IPS-20b (cell line): Measurements from ENCODE around the gene IGFBP1.

Source experiments
- H3K27ac ChIP-seq: one replicate; pipeline ENCODE4 v1.5.1; 2013; ENCODE audit warnings: low read length
- H3K27me3 ChIP-seq: 2 replicates; pipeline ENCODE4 v1.6.1; 2013; ENCODE audit warnings: mild to moderate bottlenecking, low read length, inconsistent platforms; ENCODE audit not compliant: insufficient read depth
- H3K36me3 ChIP-seq: 2 replicates; pipeline ENCODE4 v1.6.1; 2013; ENCODE audit warnings: low read depth, mild to moderate bottlenecking, inconsistent platforms, low read length, moderate library complexity; ENCODE audit not compliant: insufficient read depth
- H3K4me1 ChIP-seq: 2 replicates; pipeline ENCODE4 v1.6.1; 2013; ENCODE audit warnings: mild to moderate bottlenecking, control low read depth, inconsistent platforms, low read length, moderate library complexity; ENCODE audit not compliant: insufficient read depth
- H3K4me3 ChIP-seq: 2 replicates; pipeline ENCODE4 v1.5.1; 2013; ENCODE audit warnings: mild to moderate bottlenecking, low read length, inconsistent platforms
- H3K9ac ChIP-seq: 2 replicates; pipeline ENCODE4 v1.6.1; 2013; ENCODE audit warnings: low read depth, mild to moderate bottlenecking, inconsistent platforms, low read length, moderate library complexity
- H3K9me3 ChIP-seq: 2 replicates; pipeline ENCODE4 v1.6.1; 2013; ENCODE audit warnings: mild to moderate bottlenecking, low read depth, low read length, inconsistent platforms; ENCODE audit not compliant: insufficient read depth

IGFBP1 gene

DNA sequence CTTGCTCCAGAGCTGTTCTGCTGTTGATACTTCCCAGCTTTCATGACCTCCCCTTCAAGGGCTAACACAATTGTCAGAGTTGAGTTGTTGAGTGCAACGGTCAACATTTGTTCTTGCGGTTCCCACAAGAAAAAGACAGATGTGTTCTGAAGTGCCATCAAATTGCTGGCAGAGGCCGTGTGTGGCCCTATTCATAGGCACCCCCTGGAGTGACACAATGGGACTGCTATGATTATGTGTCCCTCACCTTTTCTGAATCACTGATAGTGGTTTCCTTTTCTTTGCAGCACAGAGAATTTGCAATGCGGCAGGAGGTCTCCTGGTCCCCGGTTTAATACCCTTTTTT lies 5.8 kb upstream of the IGFBP1 start:
- Histone ChIP-seq H3K27me3 (peaks cover 17% of the 10 kb centered on the region), H3K27ac (no peak overlapping the region), H3K9ac (no peak overlapping the region), H3K36me3 (no peaks in the 10 kb centered on the region), H3K4me1 (no peaks in the 10 kb centered on the region; the same call in 1 of the 2 replicates), H3K9me3 (peaks cover 20% of the 10 kb centered on the region), H3K4me3 (no peak overlapping the region)

DNA sequence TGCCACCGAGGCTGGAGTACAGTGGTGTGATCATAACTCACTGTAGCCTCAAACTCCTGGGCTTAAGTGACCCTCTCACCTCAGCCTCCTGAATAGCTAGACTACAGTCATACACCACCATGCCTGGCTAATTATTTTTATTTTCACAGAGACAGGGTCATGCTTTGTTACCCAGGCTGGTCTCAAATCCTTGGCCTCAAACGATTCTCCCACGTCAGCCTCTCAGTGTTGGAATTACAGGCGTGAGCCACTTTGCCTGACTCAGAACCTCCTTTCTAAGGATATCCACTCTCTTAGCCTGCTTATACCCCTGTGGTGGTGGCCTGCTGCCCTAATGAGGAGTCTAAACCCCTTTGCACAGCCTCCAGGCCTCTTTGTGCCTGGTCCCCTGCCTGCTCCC lies 4.2 kb upstream of the IGFBP1 start:
- no peak overlapping the region for H3K9ac ChIP-seq
- peaks cover 34% of the 10 kb centered on the region for H3K27me3 ChIP-seq
- peaks cover 3% of the 10 kb centered on the region; the same call in 1 of the 2 replicates for H3K9me3 ChIP-seq
- H3K4me3 ChIP-seq: no peak overlapping the region
- H3K27ac ChIP-seq: no peak overlapping the region
- H3K4me1 ChIP-seq: no peaks in the 10 kb centered on the region; the same call in none of the 2 replicates
- H3K36me3 ChIP-seq: no peaks in the 10 kb centered on the region

DNA sequence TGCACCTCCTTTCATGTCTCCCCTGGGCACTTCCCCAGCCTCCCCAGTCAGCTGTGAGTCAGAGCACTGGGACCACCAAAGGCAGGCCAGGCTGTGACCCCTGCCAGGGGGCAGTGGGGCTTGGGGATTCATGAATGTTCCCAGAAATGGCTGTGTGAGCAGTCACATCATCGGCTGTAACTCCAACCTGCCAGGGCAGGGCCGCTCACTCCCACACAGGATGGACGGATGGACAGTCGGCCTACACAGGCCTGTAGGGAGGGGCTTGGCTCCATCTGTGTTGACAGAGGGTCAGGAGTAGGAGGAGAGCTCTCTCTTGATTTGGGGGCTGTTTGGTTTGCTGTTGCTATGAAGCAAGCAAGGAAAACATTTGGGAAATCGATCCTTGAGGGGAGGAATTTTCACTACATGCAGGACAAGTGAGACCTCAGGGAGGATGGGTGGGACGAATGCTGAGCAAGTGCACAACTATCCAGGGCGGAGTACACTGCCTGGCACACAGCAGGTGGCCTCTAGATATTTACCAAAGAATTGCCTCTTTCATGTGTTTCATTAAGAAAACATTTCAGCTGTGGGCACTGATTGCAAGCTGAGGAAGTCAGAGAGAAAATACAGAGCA lies 2.9 kb upstream of the IGFBP1 start:
- H3K9ac ChIP-seq: no peak overlapping the region
- H3K4me1 ChIP-seq: peaks cover 6% of the 10 kb centered on the region
- H3K27me3 ChIP-seq: peaks cover 46% of the 10 kb centered on the region
- no peak overlapping the region for H3K4me3 ChIP-seq
- no peaks in the 10 kb centered on the region for H3K36me3 ChIP-seq
- no peak overlapping the region for H3K27ac ChIP-seq
- H3K9me3 ChIP-seq: no peaks in the 10 kb centered on the region

DNA sequence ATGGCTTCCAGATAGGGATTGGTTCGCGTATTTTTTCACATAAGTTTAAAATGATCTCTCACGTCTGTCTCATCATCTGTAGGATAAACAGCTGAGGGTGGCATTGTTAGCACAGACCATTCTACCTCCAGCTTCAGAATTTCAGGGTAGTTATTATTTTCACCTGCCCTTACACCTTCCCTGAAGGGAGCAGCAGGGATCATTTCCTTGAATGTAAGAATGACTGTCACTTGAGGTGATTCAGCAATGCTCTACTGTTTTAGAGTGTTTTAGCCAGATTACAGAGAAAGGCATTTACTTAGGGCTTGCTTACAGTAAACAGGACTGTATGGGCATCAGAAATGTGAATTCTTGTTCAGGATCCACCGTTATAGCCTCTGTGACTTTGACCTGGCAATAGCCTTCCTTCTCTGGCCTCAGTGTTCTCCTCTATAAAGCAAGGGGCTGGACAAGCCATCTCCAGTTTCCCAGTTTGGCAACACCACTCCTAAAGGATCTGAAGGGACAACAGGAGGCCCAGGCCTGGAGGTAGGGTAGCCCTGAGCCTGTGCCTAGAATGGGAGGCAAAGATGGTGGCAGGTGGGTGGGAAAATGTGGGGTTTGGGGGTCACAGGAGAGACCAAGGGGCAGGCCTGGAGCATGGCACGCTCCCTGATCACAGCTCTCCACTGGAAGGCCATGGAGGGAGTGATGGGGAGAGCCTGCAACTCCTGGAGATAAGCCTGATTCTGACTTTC lies 1.2 kb upstream of the IGFBP1 start:
- no peak overlapping the region for H3K27ac ChIP-seq
- peaks cover 6% of the 10 kb centered on the region for H3K4me1 ChIP-seq
- no peaks in the 10 kb centered on the region for H3K9me3 ChIP-seq
- H3K4me3 ChIP-seq: no peak overlapping the region
- H3K36me3 ChIP-seq: no peaks in the 10 kb centered on the region
- peaks cover 60% of the 10 kb centered on the region for H3K27me3 ChIP-seq
- no peak overlapping the region for H3K9ac ChIP-seq

DNA sequence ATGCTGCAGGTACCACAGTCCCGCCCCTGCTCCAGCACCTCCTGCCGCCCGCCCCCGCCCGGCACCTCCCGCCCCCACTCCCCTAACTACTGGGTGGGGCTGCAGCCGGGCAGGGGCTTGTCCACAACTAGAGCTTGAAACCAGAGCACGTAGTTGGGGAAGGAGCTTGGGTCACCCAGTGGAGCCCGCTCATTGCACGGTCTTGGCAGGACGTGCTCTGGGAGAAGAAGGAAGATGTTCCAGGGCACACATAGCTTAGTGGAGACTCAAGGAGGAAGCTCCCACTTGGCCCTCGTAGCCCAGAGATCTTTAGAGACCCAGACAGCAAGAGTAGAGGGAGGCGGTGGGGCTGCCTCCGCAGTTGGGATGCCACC lies 692 bp downstream of the IGFBP1 start:
- no peak overlapping the region for H3K9ac ChIP-seq
- H3K36me3 ChIP-seq: no peaks in the 10 kb centered on the region
- peaks cover 71% of the 10 kb centered on the region for H3K27me3 ChIP-seq
- H3K9me3 ChIP-seq: no peaks in the 10 kb centered on the region
- H3K4me3 ChIP-seq: peak overlapping the region; percentile 63; the same call in 1 of the 2 replicates
- H3K4me1 ChIP-seq: peaks cover 6% of the 10 kb centered on the region
- no peak overlapping the region for H3K27ac ChIP-seq

DNA sequence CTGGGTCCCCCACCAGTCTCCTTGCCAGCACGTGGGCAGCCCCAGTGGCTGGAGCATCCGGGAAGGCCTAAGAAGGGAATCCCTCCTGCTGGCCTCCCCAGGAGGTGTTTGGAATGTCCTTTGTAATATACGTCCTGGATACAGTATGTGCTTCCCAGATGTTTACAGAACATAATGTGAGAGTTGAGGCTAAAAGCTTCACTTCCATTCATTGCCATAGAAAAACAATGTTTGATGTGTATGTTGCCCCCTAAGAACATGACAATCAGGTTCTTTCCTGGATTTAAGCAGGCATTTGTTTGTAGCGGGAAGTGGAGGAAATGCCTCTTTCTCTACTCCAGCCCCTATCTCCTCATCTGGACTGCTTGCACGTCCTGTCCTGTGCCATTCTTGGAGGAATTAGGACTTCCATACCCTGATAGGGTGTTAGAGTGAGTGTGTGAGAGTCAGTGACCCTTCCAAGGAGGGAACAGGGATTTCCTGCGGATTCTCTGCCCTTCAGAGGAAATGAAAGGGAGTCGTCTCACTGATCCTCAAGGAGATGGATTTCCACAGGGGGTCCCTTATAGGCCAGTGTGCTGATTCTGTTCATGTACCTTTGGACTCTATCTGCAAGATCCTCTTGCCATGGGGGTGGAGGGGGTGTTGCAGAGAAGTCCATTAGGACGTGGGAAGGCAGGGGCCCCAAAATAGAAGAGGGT lies 1.2 kb downstream of the IGFBP1 start:
- no peak overlapping the region for H3K27ac ChIP-seq
- peaks cover 72% of the 10 kb centered on the region for H3K27me3 ChIP-seq
- peak overlapping the region; percentile 63; the same call in 1 of the 2 replicates for H3K4me3 ChIP-seq
- H3K9ac ChIP-seq: no peak overlapping the region
- H3K36me3 ChIP-seq: no peaks in the 10 kb centered on the region
- H3K9me3 ChIP-seq: no peaks in the 10 kb centered on the region
- H3K4me1 ChIP-seq: peaks cover 6% of the 10 kb centered on the region

DNA sequence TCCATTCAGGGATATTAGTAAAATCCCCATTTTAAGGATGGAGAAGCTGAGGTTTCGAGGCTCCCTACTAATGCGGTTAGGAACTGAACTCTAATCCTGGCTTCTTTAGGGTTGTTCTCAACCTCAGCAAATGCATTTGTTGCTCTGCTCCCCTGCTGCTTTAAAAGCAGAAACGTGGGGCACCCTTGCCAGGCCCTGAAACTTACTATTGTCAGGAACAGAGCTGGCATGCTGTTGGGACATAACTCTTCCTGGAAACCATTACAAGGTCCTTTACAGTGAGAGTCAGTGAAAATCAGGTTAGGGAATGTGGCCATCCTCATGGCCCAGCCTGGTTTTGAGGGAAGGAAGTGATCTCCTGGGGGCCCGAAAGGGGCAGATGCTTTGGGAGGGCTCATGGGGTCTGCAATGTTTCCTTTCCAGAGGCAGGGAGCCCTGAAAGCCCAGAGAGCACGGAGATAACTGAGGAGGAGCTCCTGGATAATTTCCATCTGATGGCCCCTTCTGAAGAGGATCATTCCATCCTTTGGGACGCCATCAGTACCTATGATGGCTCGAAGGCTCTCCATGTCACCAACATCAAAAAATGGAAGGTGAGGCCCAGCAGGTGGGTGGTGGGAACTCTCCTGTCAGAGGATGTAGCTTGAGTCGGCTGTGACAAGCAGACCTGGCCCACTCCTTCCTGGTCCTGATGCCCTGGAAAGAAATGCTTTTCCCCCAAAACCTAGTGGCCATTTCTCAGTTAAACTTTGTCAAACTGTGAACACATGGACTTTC lies 2.0 kb downstream of the IGFBP1 start:
- H3K9ac ChIP-seq: no peak overlapping the region
- H3K27me3 ChIP-seq: peaks cover 72% of the 10 kb centered on the region
- no peaks in the 10 kb centered on the region for H3K9me3 ChIP-seq
- H3K4me3 ChIP-seq: no peak overlapping the region
- H3K36me3 ChIP-seq: no peaks in the 10 kb centered on the region
- H3K4me1 ChIP-seq: peaks cover 6% of the 10 kb centered on the region
- no peak overlapping the region for H3K27ac ChIP-seq

DNA sequence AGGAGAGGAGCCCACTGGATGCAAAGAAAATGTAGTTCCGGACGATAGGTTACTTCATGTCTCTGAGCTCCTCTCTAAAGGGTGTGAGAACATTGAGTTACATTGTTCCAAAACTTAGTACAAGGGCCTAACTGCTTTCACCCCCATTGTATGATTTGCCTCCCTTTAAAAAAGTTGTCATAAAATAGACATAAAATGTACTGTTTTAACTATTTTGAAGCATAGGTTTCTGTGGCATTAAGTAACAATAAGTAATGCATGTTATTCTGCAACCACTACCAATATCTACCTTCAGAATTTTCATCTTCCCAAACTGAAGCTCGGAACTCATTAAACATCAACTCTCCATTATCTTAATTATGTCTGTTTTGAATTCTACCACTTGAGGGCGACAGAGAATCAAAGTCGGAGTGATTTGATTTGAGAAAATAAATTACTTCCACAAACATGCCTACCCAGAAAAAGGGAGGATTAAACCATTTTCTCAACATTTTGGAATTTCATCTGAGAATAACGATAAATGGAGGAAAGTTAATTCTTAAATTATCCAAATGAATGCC lies 2.7 kb downstream of the IGFBP1 start:
- Histone ChIP-seq H3K9ac (no peak overlapping the region), H3K4me1 (peaks cover 6% of the 10 kb centered on the region), H3K9me3 (no peaks in the 10 kb centered on the region), H3K27ac (no peak overlapping the region), H3K36me3 (no peaks in the 10 kb centered on the region), H3K27me3 (peaks cover 72% of the 10 kb centered on the region), H3K4me3 (no peak overlapping the region)

DNA sequence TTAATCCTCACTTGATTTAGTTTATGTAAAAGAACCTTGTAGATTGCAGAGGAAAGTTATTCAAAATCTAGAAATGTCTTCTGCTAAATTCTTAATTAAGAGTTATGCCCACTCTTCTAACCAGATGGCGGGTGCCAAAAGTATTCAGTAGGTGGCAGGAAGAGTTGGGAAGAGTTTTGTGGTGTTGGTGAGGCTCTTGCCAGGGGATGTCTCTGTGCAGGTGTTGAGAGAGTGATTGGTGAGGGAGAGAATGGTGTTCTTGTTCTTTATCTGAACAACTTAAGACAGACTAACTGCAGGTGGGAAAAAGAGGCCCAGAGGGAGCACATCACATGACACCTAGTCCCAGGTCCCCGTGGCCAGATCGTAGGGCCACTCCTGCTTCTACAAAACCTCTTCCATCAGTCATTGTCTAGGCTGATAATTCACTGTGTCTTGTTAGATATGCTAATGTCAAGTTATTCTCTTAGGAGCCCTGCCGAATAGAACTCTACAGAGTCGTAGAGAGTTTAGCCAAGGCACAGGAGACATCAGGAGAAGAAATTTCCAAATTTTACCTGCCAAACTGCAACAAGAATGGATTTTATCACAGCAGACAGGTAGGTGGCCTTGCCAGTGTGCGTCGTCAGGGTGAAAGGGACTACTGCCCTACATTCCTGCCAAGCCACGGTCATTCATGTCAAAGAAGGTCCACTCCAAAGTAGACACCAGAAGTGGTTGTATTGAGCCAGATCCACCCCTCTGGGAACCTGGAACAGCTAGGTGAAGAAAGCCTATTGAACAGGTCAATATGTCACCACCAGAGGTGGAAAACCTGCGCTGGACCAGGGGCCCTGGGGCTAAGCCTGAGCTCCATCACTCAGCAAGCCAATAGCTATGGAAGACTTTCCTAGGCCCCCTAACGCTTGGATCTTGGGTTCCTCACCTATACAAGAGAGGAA lies 3.4 kb downstream of the IGFBP1 start:
- Histone ChIP-seq H3K9ac (no peak overlapping the region), H3K4me1 (peaks cover 6% of the 10 kb centered on the region), H3K4me3 (no peak overlapping the region), H3K27ac (no peak overlapping the region), H3K9me3 (no peaks in the 10 kb centered on the region), H3K27me3 (peaks cover 66% of the 10 kb centered on the region), H3K36me3 (no peaks in the 10 kb centered on the region)

DNA sequence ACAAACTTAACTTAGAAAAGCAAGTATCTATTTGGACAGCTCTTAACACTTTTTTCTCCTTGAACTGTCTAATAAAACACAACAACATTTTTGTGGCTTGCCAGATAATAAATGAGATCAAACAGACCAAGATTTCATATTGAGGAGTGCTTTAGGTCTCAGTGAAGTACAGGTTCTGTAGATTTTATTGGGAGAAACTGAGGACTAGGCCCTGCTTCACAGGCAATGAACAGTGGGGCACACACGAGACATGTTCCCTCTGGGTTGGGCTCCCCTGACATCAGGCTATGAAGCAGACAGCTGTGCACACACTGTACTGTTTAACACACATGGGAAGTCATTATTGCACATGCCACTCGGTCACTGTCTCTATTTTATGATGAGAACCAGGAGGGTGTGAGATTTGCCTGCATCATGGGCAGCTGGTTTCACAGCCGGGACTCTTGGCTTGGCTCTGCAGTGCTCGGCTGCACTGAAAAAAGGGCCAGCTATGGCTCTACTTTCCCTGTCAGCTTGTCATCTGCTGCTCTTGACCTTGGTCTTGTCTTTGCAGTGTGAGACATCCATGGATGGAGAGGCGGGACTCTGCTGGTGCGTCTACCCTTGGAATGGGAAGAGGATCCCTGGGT lies 4.2 kb downstream of the IGFBP1 start:
- H3K27ac ChIP-seq: no peak overlapping the region
- no peak overlapping the region for H3K4me3 ChIP-seq
- peaks cover 6% of the 10 kb centered on the region for H3K4me1 ChIP-seq
- peaks cover 58% of the 10 kb centered on the region for H3K27me3 ChIP-seq
- H3K36me3 ChIP-seq: no peaks in the 10 kb centered on the region
- H3K9me3 ChIP-seq: no peaks in the 10 kb centered on the region
- no peak overlapping the region for H3K9ac ChIP-seq
